HG03457 (cell line): ENCODE measurements around the gene MRPL37.
"Not testable (repeated sequence)": the region's sequence is repeated elsewhere in the genome, so short reads cannot be mapped to it uniquely, and the experiment has no call there.

ENCODE experiments used
- ATAC-seq: cut with Tn5 transposase; IDR thresholded peaks from one replicate; pipeline ENCODE4 v1.9.1; 2021; ENCODE audit warnings: moderate number of reproducible peaks; ENCODE audit not compliant: unreplicated experiment

Gene MRPL37

GRCh38 chr1:54199765-54200518, at the start of gene MRPL37, which contains the start of gene CYB5RL:
Gene MRPL37 (plus strand): TSS chr1:54200167. CDS start chr1:54200244, 77 bp downstream.
Gene CYB5RL (minus strand): TSS chr1:54200030. CDS start chr1:54195616, 4,414 bp downstream.
- peak; percentile 88 for ATAC-seq

GRCh38 chr1:54151013-54151412, 49.0 kb upstream of the MRPL37 start:
- no peak for ATAC-seq

GRCh38 chr1:54152696-54153095, 47.3 kb upstream of the MRPL37 start, which contains the start of gene CDCP2:
Gene CDCP2 (minus strand): TSS chr1:54153000. CDS start chr1:54152922, 78 bp downstream.
- ATAC-seq, result no peak

- no peak for ATAC-seq
Measured at GRCh38 chr1:54153535-54154439, 46.2 kb upstream of the MRPL37 start.

GRCh38 chr1:54156201-54156600, 43.8 kb upstream of the MRPL37 start:
- ATAC-seq, result no peak

GRCh38 chr1:54156986-54157385, 43.0 kb upstream of the MRPL37 start:
- ATAC-seq, result no peak

GRCh38 chr1:54157401-54157800, 42.6 kb upstream of the MRPL37 start:
- ATAC-seq, result no peak

GRCh38 chr1:54158071-54158470, 41.9 kb upstream of the MRPL37 start:
- ATAC-seq, result no peak

GRCh38 chr1:54159733-54160316, 40.1 kb upstream of the MRPL37 start:
- no peak for ATAC-seq

GRCh38 chr1:54160351-54160750, 39.6 kb upstream of the MRPL37 start:
- no peak for ATAC-seq

GRCh38 chr1:54161495-54162168, 38.3 kb upstream of the MRPL37 start:
- no peak for ATAC-seq

GRCh38 chr1:54163051-54163450, 36.9 kb upstream of the MRPL37 start:
- no peak for ATAC-seq

- ATAC-seq, result no peak
Measured at GRCh38 chr1:54163573-54163972, 36.4 kb upstream of the MRPL37 start.

GRCh38 chr1:54165146-54165545, 34.8 kb upstream of the MRPL37 start:
- no peak for ATAC-seq

- ATAC-seq, result not testable (repeated sequence)
Measured at GRCh38 chr1:54166357-54166756, 33.6 kb upstream of the MRPL37 start.

GRCh38 chr1:54167422-54168139, 32.4 kb upstream of the MRPL37 start:
- no peak for ATAC-seq

GRCh38 chr1:54168206-54168965, 31.6 kb upstream of the MRPL37 start:
- ATAC-seq, result no peak

- no peak for ATAC-seq
Measured at GRCh38 chr1:54169068-54169467, 30.9 kb upstream of the MRPL37 start.

GRCh38 chr1:54171016-54171415, 29.0 kb upstream of the MRPL37 start:
- ATAC-seq, result no peak
